Hindlimb muscle (tissue), 1 donor: ENCODE results near the gene PHF24. TPM values are rescaled to one million over a fixed set of nuclear protein-coding genes. Genes with fewer than 3 reads are reported as not detected.
"Not testable (repeated sequence)": the region's sequence is repeated elsewhere in the genome, so short reads cannot be mapped to it uniquely, and the experiment has no call there.

ENCODE experiments used
- DNase-seq: peaks from one replicate; pipeline ENCODE4 v3.0.0-alpha.2; 2013
- polyA plus RNA-seq: library from polyadenylated mRNA; unstranded; fragments of 120-200 nt; gene quantifications from one replicate; pipeline ENCODE4 v1.2.1, GENCODE V29; 2013; ENCODE audit not compliant: insufficient read length

PHF24 gene
- polyA plus RNA-seq, 1 donor: 0.23 TPM

DNA sequence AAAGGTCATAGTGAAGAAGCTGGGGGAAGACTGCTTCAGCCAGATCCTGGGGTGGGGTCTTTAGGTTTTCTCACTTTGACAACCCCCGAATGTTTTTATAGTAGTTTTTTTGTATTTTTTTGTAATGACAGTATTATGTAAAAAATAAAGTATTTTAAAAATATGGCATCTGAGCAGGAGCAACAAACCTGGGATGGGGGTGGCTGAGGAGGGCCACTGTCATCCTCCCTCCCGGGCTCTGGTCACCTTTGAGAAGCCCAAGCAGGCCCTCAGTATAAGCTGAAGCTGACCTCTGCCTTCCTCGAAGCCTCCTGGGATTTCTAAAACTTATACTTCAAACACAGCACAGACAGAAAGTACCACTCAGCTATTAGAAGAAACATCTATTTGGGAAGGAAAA lies 40.2 kb downstream of the PHF24 start:
- DNase-seq: no peak

DNA sequence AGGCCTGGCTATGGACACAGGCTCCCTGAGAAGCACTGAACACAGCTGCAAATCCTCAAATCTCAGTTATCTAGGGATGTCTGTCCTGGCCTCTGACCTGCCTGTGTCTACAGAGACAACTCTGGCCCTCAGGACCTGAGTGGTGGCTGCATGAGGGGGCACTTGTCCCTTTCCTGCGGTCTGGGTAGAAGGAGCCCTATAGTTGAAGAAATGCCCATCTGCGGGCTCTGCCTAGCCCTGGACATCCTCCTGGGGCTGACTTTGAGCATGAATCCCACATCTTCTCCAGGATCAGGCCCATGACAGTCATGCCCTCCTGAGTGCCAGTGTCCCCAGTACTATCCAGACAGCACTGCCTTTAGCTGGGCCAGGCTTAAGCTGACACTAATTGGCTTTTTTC lies 41.5 kb downstream of the PHF24 start:
- no peak for DNase-seq

DNA sequence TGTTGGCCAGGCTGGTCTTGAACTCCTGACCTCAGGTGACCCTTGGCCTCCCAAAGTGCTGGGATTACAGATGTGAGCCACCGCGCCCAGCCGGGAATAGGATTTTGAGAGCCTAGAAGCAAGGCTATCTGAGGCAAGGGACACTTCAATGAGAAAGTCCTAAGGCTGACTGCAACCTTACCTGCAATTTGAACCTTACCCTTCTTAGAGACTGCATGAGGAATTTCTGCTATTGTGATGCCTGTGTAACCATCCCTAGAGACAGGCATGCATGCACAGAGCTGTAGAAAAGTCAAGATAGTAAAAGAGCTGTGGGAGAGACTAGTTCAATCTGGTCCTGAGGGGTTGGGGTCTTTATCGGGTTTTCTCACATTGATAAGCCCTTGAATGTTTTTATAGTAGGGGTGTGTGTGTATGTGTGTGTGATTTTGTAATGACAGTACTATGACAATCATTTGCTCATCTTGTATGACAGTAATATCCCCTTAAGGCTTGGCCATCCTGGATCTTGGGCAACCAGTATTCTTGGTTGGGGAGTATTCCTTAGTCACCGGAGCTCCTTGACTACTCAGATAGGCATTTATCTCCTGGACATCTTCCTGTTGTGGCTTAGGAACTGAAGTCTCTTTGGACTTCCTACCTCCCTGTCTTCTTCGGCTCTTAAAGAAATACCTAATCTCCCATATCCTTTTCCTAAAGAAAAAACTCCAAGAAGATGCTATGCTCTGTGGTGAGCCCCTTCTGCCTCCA lies 42.6 kb downstream of the PHF24 start:
- DNase-seq: no peak

DNA sequence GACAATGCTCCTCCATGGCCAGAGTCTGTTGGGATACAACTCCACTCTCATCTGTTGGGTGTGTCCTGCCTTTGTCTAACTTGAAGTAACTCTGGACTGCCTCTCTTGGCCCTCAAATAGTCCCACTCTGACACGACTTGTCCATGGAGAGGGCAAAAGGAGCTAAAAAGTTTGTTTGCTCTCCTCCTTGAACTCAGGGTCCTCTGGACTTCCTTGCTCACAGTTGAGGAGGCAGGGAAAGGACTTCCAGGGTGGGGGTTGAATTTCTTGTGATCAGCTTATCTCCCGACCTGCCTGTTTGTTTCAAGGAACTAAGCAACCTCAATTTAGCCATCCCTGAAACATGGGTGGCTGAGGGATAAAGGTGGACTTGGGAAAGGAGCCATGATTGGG lies 43.2 kb downstream of the PHF24 start:
- DNase-seq: no peak

DNA sequence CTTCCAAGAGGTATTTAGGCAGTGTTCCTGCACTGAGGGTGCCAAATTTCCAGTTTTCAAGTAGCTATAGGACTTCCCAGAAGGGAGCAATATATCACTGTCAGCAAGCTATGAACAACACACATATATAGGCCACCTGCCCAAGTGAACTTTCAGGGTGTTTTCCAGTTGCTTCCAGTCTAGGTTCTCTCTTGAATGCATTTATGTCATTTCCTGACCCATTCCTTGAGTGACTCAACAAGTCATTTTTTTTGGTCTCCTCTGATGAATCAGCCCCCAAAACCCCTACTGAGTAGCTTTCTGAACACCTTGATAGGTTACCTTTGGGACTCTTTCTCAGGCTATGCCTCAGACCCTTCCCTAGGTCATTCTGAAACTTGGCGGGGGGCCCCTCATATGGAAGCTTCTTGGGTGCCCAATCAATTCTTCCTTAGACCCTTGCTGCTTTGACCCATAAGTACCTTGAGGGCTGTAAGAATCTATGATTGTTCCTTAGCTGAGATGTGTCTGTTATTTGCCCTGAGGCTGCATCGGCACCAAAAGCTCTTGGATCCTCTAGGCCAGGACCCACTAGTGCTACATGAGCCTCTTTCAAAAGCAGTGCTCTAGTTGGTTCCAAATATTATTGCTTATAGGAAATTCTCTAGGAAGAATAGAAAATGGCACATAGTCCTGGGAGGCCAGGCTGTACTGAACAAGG lies 43.9 kb downstream of the PHF24 start:
- DNase-seq: no peak

DNA sequence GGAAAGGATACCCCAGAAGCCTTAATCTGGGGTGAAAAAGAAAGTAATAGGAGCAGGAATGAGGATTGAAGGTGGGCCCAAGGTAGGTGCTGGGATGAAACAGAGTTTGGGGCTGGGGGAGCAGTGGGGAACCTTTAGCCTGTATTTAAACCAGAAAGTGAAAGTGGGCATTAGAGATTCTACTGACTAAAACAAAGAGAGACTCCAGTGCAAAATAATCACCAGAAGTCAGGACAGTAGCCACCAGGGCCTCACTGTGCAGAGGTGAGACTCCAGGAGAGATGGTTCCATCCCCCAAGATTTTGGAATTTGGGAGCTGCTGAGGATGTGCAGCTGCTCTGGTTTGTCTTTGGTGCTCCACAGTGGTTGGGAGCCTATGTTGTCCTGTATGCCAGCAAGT lies 44.5 kb downstream of the PHF24 start:
- DNase-seq: no peak

DNA sequence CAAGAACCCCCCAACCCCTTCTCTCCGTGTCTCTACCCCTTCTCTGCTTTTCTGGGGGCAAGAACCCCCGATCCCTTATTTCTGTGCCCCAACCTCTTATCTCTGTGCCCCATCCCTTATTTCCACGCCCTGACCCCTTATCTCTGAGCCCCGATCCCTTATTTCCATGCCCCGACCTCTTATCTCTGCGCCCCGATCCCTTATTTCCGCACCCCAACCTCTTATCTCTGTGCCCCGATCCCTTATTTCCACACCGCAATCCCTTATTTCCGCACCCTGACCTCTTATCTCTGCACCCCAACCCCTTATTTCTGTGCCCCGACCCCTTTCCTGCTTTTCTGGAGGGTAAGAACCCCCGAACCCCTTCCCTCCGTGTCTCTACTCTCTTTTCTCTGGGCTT lies 46.2 kb downstream of the PHF24 start:
- DNase-seq: not testable (repeated sequence)

DNA sequence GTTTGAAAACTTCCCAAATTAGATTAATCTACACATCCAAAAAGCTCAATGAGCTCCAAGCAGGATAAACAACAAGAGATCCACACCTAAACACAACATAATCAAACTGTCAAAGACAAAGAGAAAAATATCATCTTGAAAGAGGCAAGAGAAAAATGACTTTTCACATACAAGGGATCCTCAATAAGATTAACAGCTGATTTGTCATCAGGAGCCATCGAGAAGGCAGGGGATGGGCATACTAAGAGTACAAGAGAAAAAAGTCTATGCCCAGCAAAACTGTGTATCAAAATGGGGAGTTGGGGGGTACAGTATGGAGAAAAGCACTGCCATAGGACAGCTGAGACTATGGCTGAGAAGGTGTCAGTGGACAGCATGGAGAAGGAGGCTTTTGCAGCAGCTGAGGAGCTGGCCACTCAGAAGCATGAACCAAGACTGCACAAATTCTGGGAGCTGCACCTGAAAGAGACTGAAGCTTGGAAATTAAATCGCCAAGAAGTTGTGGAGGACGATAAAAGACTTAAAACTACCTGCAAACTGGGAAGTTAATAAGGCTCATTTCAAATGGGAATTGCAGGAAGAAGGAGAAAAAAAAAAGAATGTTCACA lies 52.4 kb downstream of the PHF24 start:
- DNase-seq: no peak

DNA sequence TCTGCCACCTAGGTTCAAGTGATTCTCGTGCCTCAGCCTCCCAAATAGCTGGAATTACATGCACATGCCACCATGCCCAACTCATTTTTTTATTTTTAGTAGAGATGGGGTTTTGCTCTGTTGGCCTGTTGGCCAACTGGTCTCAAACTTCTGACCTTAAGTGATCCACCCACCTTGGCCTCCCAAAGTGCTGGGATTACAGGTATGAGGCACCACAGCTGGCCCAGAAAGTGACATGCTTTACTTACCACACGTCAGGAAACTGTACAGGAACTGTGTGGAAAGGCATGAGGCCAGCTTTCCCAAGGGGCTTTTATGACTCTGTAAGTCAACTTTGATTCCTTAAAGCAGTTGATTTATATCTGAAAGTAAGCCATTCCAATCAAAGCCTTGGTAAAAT lies 56.4 kb downstream of the PHF24 start:
- DNase-seq: no peak

DNA sequence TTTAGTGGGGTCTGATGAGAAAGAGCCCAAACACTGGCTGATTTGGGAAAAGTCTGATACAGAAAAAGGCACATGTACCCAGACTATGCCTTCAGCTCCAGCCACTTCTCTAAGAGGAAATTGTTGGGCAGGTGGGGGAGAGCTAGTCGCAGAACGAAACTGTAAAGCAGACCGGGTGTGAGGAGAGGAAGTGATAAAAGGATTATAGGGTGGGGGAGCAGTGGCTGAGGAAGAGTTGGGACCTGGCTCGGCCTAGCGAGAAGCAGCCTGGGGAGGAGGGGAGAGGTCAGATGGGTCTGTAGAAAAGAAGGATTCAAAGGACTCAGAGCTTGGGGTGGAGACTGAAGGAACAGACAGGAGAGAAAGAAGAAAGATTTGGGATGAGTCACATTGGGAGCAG lies 65.4 kb downstream of the PHF24 start:
- not testable (repeated sequence) for DNase-seq

DNA sequence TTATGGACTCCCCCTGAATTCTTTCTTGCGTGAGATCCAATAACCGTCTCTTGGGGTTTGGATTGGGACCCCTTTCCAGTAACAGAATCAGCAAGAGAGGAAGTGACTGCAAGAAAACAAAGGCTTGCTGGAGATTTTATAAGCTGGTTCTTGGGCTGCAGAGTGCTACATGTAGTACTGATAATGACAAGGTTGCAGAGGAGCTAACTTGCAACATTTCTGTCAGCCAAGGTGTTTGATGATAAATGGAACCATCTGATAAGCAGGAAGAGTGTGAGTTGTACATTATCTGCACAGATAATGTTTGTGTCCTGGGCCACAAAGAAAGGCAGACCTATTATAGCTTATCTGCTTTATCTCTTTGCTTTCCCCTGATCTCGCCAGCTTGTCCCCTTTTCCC lies 68.6 kb downstream of the PHF24 start:
- no peak for DNase-seq

DNA sequence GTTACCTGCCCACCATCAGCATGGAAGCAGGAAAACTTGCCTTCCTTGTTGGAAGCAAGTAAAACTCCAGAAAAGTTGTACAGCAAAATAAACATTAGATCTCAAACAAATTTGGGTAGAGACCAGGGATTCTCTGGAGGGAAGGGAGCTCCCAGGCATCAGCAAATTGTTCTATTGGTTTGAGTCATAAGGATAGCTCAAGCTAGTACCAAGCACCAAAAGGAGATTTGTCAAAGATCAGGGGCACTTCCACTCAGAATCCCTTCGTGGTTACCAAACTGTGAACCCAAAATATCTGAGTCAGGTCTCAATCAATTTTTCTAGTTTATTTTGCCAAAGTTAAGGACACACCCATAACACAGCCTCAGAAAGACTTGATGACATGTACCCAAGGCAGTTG lies 69.3 kb downstream of the PHF24 start:
- DNase-seq: no peak

DNA sequence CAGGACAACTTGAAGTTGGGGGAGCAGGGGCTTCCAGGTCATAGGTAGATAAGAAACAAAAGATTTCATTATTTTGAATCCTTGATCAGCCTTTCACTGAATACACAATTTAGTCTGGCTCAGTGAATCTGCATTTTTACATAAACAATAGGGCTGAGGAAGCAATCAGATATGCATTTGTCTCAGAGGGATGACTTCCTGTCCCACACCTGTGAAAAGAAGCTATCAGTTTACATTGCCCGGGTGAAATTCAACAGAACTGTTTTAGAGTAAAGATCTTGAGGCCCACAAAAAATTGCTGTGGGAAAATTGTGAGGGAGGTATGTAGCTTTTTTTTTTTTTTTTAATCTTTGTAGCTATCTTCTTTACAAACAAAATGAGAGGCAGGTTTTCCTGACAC lies 69.8 kb downstream of the PHF24 start:
- no peak for DNase-seq

DNA sequence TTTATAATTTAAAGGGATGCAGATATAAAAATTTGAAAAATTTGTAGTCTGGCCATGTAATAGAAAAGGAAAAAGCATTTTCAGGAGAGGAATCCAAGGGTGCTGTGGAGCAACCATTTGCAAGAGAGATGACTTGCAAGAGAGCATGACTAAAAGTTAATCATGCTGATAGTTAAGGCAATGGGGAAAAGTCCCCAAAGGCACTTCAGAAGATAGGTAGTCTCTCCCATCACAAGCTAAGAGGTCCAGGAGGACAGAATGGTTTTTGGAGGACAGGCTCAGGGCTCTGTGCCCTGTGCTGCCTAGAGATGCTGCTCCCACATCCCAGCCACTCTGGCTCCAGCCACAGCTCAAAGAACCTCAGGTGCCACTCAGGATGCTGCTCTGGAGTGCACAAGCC lies 70.3 kb downstream of the PHF24 start:
- DNase-seq: no peak

DNA sequence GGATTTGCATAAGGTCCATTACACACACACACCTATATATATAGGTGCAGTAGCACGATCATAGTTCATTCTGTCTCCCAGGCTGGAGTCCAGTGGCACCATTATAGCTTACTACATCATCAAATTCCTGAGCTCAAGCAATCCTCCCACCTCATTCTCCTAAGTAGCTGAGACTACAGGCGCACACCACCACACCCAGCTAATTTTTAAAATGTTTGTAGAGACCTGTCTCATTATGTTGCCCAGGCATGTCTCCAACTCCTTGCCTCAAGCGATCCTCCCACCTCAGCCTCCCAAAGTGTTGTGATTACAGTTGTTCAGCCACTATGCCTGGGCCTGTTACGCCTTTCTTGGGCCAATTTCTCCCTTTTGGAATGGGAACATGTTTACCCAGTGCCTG lies 71.2 kb downstream of the PHF24 start:
- no peak for DNase-seq

DNA sequence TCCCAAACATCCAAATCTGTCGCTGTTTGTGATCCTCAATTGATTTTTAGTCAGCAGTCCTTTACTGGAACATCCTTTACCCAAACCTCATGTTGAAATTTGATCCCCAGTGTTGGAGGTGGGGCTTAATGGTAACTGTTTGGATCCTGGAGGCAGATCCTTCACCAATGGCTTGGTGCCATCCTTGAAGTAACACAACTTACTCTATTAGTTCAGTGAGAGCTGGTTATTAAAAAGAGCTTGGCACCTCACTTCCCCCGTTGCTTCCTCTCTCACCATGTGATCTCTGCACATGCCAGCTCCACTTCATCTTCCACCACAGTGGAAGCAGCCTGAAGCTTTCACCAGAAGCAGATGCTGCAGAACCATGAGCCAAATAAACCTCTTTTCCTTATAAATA lies 71.8 kb downstream of the PHF24 start:
- no peak for DNase-seq

Other genes with a start within 250 kb of the PHF24 start
- gene CCL21, start 248.1 kb upstream of the PHF24 start, polyA plus RNA-seq: 4.3 TPM
- 38.8 TPM for gene DNAJB5, start 31.5 kb downstream of the PHF24 start, polyA plus RNA-seq
- 187 TPM for gene VCP, start 114.3 kb downstream of the PHF24 start, polyA plus RNA-seq
- gene FANCG, start 121.7 kb downstream of the PHF24 start, polyA plus RNA-seq: 23.8 TPM
- gene PIGO, start 138.3 kb downstream of the PHF24 start, polyA plus RNA-seq: 14.6 TPM
- 66.7 TPM for gene STOML2, start 144.8 kb downstream of the PHF24 start, polyA plus RNA-seq
- 12.7 TPM for gene ATOSB, start 157.6 kb downstream of the PHF24 start, polyA plus RNA-seq
- gene UNC13B, start 203.7 kb downstream of the PHF24 start, polyA plus RNA-seq: 24.1 TPM